ENCODE results near the gene DPH3.

DNA sequence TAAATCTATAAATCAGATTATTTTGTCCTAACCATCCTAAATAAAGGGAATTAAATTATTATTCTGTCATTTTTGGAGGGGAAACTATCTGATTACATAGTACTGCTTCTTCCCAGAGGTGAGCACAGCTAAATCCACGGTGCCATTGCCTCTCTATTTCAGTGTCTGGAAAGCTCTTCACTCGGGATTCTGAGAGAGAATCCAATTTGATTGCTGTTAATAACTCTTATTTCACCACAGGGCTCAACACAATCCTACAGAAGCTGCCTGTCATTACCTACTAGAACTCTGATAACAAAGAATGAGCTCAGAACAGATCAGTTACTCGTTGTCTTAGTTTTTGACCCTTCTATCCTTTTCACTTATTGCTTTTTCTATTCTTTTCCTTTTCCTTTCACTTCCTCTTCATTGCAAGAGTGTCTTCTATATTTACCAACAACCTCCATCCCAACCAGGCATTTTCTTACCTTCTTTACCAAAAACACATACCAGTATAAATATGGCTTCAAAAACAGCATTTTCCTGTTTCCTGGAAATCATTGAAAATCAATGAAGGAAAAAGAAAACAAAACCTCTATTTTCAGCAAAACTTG lies 30.7 kb upstream of the DPH3 start:
- TF ChIP-seq, protein P1, sequence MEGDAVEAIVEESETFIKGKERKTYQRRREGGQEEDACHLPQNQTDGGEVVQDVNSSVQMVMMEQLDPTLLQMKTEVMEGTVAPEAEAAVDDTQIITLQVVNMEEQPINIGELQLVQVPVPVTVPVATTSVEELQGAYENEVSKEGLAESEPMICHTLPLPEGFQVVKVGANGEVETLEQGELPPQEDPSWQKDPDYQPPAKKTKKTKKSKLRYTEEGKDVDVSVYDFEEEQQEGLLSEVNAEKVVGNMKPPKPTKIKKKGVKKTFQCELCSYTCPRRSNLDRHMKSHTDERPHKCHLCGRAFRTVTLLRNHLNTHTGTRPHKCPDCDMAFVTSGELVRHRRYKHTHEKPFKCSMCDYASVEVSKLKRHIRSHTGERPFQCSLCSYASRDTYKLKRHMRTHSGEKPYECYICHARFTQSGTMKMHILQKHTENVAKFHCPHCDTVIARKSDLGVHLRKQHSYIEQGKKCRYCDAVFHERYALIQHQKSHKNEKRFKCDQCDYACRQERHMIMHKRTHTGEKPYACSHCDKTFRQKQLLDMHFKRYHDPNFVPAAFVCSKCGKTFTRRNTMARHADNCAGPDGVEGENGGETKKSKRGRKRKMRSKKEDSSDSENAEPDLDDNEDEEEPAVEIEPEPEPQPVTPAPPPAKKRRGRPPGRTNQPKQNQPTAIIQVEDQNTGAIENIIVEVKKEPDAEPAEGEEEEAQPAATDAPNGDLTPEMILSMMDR (IDR thresholded peaks at IDR 0.05): no peak
- TF ChIP-seq POLR2A (IDR thresholded peaks at IDR 0.05): no peak
